HG03565 (cell line): ENCODE results near the gene CDK19.

Source experiments
- ATAC-seq: cut with Tn5 transposase; IDR thresholded peaks from one replicate; pipeline ENCODE4 v1.9.1; 2021; ENCODE audit warnings: mild to moderate bottlenecking, moderate library complexity; ENCODE audit not compliant: unreplicated experiment

CDK19 gene

GRCh38 chr6:110708295-110708950 is 106.8 kb downstream of the CDK19 start:
- no peak for ATAC-seq

DNA sequence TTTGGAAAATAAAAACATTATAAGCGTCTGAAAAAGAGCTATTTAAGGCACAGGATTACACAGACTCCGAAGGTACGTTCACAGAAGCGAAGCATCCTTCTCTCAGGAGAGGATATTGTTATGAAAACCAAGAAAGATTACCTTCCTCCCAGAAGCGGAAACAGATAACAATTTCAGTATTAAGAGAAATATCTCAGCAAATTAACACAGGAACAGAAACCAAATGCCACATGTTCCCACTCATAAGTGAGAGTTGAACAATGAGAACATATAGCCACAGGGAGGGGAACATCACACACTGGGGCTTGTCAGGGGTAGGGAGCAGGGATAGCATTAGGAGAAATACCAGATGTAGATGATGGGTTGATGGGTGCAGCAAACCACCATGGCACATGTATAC is 109.7 kb downstream of the CDK19 start:
- no peak for ATAC-seq

- ATAC-seq = no peak
Observed at GRCh38 chr6:110703906-110704594, 111.2 kb downstream of the CDK19 start.

DNA sequence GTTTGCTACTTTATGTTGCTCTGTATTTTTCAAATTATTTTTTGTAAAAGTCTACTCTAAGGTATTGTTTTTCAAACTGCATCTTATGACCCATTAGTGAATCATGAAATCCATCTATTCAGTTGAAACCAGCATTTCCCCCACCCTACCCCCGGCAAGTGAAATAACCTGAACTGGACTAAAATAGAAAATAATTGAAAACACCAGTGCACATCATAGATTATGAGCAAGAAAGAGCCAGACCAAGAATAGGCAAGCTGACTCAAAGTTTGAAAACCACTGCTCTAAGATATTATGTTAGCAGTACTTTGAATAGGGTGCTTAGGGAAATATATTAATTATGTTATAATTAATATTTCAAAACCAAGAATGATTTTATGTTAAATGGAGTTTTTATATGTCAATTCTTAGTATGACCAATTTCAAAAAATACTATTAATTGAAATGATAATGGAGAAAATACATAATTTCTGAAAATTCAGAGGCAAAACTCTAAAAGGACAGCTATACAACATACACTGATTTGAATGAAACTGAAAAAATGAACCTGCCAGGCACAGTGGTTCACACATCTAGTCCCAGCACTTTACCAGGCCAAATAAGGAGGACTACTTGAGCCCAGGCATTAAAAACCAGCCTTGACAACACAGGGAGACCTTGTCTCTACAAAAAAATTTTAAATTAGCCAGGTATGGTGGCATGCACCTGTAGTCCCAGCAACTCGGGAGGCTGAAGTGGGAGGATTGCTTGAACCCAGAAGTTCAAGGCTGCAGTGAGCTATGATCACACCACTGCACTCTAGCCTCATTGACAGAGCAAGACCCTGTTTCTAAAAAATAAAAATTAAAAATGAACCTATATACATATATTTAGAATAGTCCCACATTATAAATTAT is 112.0 kb downstream of the CDK19 start:
- ATAC-seq = no peak

DNA sequence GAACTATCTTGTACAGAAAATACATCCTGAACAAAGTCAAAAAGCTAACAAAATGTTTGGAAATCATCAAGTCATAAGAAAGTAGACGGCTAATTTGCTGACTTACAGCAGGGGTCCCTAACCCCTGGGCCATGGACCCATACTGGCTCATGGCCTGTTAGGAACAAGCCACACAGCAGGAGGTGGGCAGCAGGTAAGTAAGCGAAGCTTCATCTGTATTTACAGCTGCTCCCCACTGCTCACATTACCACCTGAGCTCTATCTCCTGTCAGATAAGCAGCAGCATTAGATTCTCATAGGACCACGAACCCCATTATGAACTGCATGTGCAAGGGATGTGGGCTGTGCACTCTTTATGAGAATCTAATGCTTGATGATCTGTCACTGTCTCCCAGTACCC is 115.5 kb downstream of the CDK19 start:
- ATAC-seq = no peak

DNA sequence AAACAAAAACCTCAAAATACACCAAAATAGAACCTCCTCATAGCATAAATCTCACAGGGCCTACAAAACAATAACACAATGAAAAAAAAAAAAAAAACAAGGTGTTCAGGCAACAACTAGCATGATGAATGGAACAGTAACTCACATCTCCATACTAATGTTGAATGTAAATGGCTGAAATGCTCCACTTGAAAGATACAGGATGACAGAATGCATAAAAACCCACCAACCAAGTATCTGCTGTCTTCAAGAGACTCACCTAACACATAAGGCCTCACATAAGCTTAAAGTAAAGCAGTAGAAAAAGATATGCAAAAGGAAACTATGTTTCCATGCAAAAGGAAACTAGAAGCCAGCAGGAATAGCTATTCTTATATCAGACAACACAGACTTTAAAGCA is 121.3 kb downstream of the CDK19 start:
- no peak for ATAC-seq

- no peak for ATAC-seq
Observed at GRCh38 chr6:110693296-110693695, 122.0 kb downstream of the CDK19 start.

GRCh38 chr6:110690916-110691315 is 124.4 kb downstream of the CDK19 start:
- ATAC-seq = no peak

- no peak for ATAC-seq
Observed at GRCh38 chr6:110690106-110690654, 125.1 kb downstream of the CDK19 start.

DNA sequence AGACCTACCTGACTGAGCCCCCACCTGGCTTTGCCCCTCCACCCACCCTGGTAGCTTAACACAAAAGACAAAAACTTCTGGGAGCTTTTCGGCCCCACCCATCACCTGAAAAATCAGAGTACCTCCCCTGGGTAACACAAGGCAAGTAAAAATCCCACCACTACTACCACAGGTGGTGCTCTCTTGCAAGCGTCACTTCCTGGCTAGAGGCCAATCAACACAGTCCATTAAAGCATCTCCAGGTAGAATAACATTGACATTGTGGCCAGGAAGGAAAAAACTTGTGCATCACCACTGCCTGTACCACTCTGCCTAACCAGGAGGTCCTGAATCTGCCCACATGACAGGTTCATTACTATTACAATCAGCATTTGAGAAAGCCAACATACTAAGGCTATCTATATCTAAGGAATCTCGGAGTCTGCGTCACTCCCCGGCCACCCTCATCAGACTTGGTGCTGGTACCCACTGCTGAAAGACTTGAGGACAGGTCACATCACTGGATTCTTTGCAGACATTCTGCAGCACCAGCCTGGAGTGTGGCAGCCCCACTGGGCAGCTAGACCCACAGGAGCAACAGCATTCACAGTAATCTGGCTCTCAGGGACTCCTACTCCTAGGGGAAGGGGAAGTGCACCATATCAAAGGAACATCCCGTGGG is 125.9 kb downstream of the CDK19 start:
- ATAC-seq = no peak

DNA sequence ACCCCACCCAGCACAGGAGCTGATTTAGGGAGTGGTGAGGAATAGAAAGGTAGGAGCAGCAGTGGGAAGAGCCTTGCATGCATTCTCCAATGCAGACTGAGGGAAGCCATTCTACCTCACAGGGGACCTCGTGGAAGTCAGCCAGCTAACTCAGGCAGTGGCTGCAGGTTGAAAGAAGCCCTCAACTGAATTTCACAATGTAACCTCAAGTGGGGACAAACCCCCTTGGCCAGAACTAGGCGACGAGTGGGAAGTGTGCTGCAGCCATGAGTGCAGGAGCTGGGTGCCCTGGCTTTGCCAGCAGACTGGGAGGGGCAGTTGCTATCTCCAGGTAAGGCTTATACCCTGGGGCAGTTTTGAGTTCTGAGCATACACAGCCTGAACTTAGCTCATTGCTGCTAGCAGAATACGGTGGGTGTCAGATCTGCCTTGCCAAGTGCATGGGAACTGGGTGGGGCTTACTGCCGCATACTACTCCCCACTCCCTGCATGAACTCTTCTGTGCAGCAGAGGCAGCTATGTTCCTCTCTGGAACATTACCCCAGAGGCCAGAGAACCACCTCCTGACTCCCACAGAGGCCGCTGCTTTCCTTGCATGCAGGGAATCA is 126.5 kb downstream of the CDK19 start:
- ATAC-seq = no peak

DNA sequence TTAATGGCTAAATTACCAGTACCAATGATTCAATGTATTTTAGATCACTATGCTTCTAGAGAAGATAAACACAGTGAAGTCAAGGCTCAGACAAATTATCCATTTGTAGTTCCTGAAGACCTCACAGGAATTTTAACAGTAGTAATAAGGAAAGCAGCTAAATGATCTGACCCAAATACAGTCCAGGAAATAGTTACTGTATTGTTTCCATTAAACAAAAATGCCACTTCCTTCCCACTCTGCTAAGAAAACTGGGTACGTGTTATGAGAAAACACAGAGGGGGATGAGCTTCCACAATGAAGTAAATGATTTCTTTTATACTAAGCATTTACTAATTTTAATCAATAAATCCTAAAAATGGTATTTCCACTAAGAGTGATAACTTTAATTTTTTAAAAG is 127.9 kb downstream of the CDK19 start:
- ATAC-seq = no peak

DNA sequence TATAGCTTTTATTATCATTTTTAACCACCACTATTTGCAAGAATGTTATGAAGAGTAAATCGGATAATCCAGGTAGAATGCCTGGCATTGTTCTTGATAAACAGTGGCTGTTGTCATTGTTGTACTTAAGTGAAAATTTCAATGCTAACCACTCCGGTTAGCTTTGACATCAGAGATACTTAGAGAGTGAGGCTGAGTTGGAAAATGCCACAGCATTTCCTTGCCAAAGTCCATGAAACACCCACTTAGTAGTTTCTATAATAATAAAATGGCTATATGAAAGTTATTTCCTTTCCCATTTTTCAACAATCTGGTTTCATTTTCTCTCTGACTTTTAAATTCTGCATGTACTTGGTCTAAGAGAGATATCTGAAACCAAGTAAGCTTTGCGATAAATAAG is 132.0 kb downstream of the CDK19 start:
- ATAC-seq = no peak

DNA sequence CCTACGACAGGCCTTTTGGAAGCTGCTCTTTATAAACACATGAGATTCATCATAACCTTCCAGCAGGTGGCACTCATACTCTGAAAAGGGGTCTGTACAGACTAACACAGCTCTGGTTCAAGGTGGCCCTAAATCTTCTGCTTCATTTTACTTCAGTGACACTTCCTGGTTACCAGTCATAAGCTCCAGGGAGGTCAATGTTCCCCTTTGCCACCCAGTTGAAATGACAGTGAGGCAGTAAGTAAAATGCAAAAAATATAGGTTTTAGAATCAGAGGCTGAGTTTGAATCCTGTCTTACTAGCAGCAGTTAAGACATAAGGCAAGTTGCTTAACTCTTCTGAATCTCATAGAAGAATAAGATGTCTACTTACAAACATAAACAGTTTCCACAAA is 132.8 kb downstream of the CDK19 start:
- peak; percentile 87 for ATAC-seq

- peak; percentile 6 for ATAC-seq
Observed at GRCh38 chr6:110681543-110682459, 133.5 kb downstream of the CDK19 start.

DNA sequence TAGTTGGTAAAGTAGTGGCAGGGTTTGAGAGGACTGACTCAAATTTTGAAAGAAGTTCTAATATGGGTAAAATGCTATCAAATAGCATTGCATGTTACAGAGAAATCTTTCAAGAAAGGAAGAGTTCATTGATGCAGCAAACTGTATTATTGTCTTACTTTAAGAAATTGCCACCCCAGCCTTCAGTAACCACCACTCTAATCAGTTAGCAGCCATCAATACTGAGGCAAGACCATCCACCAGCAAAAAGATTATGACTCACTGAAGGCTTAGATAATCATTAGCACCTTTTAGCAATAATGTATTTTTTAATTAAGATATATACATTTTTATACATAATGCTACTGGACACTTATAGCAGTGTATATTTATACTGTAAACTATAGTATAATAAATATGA is 138.9 kb downstream of the CDK19 start:
- ATAC-seq = no peak

DNA sequence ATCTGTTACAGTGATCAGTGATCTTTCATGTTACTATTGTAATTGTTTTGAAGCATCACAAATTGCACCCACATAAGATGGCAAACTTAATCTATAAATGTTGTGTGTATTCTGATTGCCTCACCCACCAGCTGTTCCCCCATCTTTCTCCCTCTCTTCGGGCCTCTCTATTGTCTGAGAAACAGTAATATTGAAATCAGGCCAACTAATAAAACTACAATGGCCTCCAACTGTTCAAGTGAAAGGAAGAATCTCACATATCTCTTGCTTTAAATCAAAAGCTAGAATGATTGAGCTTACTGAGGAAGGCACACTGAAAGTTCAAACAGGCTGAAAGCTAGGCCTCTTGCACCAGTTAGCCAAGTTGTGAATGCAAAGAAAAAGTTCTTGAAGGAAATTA is 141.2 kb downstream of the CDK19 start:
- ATAC-seq = no peak

GRCh38 chr6:110672122-110672521 is 143.1 kb downstream of the CDK19 start:
- no peak for ATAC-seq

DNA sequence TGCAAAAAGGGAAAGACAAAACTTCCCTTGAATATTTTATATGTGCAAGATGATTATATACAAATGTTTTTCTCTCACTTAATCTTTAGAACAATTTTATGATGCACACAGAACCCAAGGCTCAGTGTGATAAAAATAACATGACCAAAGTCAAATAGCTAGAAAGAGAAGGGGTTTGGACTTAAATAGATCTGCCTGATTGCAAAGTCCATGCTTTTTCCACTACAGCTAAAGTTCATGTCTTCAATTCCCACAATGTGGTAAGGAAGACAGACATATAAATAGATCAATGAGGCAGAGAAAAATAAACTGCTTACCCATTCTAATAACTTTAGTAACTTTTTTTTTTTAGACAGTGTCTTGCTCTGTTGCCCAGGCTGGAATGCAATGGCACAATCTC is 143.8 kb downstream of the CDK19 start:
- no peak for ATAC-seq

DNA sequence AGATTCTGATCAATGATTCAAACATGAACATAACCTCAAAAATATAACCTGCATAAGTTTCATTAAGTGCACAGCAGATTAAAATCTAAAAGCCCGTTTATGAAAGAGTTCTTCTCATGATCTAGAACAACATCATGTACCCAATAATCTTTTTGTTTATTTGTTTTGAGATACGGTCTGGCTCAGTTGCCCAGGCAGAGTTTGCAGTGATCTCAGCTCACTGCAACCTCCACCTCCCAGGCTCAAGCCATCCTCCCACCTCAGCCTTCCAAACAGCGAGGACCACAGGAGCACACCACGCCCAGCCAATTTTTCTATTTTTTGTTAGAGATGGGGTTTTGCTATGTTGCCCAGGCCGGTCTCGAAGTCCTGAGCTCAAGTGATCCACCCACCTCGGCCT is 149.7 kb downstream of the CDK19 start:
- no peak for ATAC-seq
